HTR-8/SVneo (cell line): ENCODE data around the gene TNNI3.
"Not testable (repeated sequence)": the region's sequence is repeated elsewhere in the genome, so short reads cannot be mapped to it uniquely, and the experiment has no call there.

Experiments
- DNase-seq: peaks from one replicate; pipeline ENCODE4 v3.0.0; 2011; ENCODE audit warnings: low spot score, mixed read lengths; ENCODE audit not compliant: insufficient read length
- FAIRE-seq: peaks from 2 replicates; lab custom pipeline; 2011; peaks lifted over from hg19 to GRCh38; lab: Jason Lieb, UNC

Gene TNNI3

GRCh38 chr19:55173714-55174409 is 16.3 kb upstream of the TNNI3 start:
- FAIRE-seq (peak; percentile 54), DNase-seq (peak; percentile 84)

GRCh38 chr19:55173186-55173713 is 15.7 kb upstream of the TNNI3 start:
- FAIRE-seq (no peak), DNase-seq (no peak)

DNA sequence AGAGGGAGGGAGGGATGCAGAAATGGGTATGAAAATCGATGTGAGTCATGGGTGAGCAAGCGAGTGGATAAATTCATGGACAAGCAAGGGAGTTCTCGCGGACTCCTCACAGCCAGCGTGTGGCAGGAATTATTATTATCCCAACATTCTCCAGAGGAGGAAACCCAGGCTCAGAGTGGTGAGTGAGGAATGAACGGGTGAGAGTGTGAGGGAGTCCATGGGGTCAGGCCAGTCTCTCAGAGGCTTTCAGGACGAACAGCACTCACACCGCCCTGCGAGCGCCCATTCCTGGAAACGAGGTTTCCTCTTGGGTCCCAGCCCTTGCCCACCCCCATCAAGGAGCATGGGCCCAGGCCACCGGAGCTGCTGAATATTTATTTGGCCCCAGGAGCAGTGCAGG is 15.2 kb upstream of the TNNI3 start:
- FAIRE-seq (no peak), DNase-seq (no peak)

- not testable (repeated sequence) for FAIRE-seq, DNase-seq
Measured at GRCh38 chr19:55172318-55172717, 14.8 kb upstream of the TNNI3 start.

GRCh38 chr19:55171440-55171839 is 13.9 kb upstream of the TNNI3 start:
- FAIRE-seq (no peak), DNase-seq (no peak)

- no peak for DNase-seq
- no peak for FAIRE-seq
Measured at GRCh38 chr19:55169136-55169535, 11.6 kb upstream of the TNNI3 start.

- DNase-seq (peak; percentile 99), FAIRE-seq (peak; percentile 66)
Measured at GRCh38 chr19:55166530-55167268, 9.2 kb upstream of the TNNI3 start, which contains the start of gene DNAAF3. Gene DNAAF3, minus strand, starts transcription at chr19:55166613. Its CDS starts 200 bp downstream, at chr19:55166413.

DNA sequence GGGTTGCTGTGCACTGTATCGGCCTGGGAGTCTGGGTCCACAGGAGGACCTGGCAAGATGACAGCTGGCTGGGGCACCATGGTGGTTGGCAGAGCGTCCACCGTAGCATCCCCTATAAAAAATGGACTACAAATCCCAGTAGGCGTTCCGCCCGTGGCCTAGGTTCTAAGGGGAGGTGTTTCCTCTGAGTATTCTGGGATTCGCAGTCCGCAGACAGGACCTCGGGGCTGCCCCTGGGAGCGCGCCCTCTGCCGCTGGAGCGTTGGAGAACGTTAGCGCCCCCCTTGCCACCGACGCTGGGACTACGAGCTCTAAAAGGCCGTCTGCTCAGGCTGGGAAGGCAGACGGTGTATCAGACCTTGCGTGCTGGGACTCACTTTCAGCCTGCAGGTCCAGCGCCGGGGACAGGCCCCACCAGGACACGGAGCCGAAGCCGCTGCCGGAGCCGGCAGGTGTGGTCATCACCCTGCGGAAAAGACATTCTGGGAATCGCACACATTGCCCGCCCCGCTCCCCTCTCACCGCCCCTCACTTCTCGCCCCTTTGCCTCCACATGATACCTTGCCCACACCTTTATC is 8.5 kb upstream of the TNNI3 start:
- no peak for FAIRE-seq
- DNase-seq, result peak; percentile 77

DNA sequence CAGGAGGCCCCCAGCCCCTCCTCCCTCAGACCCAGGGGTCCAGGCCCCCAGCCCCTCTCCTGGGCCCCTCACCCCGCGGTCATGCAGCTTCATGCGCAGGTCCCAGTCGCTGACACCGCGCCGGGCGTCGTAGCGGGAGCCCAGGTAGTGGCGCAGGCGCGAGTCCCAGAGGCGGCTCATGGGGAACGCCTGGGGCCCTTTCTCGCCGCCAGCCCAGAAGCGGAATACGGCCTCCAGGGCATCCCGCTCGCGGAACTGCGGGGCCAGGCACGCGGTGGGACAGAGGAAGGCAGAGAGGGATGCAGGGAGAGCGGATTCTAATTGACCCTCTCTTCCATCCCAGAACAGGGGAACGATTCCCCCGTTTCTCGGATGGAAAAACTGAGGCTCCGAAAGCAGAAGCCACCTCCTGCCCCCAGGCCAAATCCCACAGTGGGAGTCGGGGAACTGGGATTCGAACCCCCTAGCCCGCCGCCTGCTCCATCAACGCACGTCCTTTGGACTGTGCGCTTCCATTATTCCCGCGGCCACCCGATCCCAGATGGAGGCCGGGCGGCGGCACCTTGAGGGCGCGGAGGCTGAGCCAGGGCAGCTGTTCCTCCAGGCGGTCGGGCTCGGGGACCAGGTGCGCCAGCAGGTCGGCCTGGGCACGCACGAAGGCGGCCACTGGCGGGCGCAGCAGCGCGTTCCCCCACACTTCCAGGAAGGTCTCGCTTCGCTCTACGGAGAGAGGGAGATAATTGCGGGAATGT is 4.2 kb upstream of the TNNI3 start:
- FAIRE-seq (no peak), DNase-seq (no peak)

DNA sequence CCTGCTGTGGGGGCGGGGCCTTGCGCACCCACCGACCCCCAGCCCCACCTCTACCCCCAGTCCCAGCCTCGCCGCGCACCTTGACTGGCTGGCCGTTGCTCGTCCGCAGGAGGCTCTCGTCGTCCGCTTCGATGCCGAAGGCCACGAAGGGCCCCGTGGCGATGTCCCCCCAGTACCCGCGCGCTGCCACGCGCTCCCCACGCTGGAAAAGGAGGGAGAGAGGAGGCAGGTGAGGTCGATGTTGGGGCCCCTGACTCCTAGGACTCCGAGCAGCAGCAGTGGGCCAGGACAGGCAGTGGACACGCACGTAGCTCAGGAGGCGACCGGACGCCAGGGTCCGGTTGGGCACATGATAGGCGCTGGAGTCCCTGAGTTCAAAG is 3.4 kb upstream of the TNNI3 start:
- DNase-seq (no peak), FAIRE-seq (no peak)

GRCh38 chr19:55160128-55160985 is 2.8 kb upstream of the TNNI3 start:
- FAIRE-seq (peak; percentile 94), DNase-seq (peak; percentile 92)

DNA sequence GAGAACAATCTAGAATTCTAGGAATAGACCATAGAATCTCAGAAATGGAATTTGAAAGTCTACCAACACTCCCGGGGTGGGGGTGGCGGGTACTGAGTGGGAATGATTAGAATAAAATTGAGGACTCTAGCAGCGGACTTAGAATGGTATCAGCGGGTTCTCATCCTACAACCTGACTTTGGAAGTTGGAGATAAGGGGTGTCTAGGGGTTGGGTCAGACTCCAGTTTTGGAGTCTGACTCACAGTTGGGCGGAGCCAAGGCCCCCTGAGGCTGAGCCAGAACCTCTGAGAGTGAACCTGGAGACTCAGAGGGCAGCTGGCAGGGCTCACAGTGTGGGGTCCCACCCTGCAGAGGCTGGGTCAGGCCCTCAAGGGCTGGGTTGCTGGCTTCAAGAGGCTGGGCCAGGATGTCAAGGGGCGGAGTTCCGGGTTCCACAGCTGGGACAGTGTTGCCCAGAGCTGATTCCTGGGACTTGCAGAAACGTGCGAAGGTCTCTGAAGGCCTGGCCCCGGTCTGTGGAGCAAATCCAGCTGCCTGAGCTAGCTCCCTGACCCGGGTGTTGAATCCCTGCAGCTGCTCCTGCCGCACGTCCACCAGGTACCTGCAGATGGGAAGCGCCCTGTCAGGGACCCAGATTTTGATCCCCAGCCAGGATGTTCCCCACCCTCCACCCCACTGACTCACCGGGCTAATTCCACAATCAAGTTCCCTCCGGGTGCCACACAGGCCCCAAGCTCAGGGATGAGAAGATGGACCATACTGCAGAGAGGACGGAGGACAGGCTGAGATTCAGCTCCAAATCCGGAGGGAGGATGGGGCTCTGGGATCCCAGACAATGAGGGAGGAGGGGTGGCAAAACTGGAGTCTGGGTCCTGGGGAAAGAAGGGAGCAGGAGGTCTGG is 1.6 kb upstream of the TNNI3 start:
- DNase-seq, result peak; percentile 49

GRCh38 chr19:55158423-55158822 is 891 bp upstream of the TNNI3 start:
- DNase-seq (no peak), FAIRE-seq (no peak)

More for the DNA sequence above, 1.6 kb upstream of the TNNI3 start:
- no peak for FAIRE-seq

- FAIRE-seq, result no peak
Measured at GRCh38 chr19:55156202-55157063, 1.1 kb downstream of the TNNI3 start.

GRCh38 chr19:55155784-55156183 is 1.7 kb downstream of the TNNI3 start:
- FAIRE-seq, DNase-seq: not testable (repeated sequence)

More at GRCh38 chr19:55156202-55157063, 1.1 kb downstream of the TNNI3 start:
- no peak for DNase-seq

DNA sequence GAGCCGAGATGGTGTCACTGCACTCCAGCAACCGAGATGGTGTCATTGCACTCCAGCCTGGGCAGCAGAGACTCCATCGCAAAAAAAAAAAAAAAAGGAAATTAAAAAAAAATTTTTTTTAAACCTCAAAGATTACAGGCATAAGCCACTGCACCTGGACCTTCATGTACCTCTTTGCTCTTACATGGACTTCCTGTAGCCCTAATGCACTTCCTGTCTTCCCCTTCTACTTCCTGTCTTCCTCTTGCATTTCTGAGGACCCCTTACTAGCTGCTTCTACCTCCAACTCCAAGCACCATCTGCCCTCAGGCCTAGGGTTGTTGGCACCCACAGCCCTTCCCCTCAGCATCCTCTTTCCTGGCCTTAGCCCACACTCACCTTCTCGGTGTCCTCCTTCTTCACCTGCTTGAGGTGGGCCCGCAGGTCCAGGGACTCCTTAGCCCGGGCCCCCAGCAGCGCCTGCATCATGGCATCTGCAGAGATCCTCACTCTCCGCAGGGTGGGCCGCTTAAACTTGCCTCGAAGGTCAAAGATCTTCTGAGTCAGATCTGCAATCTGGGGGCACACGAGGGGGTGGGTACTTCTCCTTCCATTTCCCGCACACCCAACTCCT is 3.8 kb downstream of the TNNI3 start:
- FAIRE-seq, result no peak
- DNase-seq, result no peak

DNA sequence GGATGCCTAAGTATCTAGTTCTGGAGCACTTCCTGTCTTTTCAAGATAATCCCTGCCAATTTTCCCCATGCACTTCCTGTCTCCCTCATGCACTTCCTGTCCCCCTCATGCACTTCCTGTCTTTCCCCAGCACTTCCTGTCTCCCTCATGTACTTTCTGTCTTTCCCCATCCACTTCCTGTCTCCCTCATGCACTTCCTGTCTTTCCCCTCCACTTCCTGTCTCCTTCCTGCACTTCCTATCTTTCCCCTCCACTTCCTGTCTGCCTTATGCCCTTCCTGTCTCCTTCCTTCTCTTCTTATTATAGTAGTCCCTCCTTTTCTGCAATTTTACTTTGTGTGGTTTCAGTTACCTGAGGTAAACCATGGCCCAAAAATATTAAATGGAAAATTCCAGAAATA is 5.5 kb downstream of the TNNI3 start:
- DNase-seq (no peak), FAIRE-seq (no peak)
